AG08396 (cell line): ENCODE data around the gene TOP2B.
A peak's percentile ranks its signal among the peaks of the same experiment; 100 is the strongest.

Source experiments
- DNase-seq: peaks from one replicate; pipeline ENCODE4 v3.0.0; 2012; ENCODE audit warnings: low spot score, mixed read lengths

The TOP2B gene

DNA sequence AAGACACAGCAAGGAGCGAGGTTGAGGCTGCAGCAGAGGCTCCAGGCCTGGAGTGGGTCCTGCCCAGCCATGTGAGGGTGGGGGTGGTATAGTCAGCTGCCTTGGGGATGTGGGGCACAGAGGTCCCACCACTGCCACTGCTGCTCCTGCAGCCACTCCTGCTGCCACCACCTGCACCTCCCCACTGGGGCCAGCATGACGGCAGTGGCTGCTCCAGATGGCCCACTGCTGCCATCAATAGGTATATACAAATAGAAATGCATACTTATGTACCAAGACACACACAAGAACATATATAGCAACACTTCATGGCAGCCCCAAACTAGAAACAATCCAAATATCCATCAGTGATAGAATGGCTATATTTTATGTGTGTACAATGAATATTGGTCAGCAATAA lies 10.0 kb upstream of the TOP2B start:
- DNase-seq = no peak

DNA sequence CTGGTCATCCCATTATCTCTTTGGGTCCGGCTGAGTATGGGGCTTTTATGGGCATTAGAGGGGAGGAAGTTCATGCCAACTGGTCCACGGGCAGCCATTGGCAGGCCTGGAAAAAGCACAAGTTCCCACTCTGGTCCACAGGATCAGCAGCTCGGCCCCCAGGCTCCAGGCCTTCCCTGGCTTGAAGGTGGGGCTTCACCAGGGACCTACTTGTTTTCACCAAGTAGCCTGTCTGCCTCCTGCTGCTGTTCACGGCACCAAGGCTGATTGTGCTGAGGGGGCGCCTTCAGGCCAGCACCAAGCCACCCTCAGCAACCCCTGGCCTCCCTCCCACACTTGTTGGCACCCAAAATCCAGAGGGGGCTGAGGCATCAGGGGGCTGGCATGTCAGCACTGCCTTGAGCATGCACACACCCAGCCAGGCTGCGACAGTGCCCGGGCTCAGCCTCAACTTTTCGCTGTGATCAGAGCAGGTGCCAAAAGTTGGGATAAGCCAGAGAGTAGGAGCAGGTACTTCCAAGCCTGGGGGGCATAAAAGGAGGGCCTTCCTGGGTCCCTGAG lies 9.1 kb upstream of the TOP2B start:
- no peak for DNase-seq

DNA sequence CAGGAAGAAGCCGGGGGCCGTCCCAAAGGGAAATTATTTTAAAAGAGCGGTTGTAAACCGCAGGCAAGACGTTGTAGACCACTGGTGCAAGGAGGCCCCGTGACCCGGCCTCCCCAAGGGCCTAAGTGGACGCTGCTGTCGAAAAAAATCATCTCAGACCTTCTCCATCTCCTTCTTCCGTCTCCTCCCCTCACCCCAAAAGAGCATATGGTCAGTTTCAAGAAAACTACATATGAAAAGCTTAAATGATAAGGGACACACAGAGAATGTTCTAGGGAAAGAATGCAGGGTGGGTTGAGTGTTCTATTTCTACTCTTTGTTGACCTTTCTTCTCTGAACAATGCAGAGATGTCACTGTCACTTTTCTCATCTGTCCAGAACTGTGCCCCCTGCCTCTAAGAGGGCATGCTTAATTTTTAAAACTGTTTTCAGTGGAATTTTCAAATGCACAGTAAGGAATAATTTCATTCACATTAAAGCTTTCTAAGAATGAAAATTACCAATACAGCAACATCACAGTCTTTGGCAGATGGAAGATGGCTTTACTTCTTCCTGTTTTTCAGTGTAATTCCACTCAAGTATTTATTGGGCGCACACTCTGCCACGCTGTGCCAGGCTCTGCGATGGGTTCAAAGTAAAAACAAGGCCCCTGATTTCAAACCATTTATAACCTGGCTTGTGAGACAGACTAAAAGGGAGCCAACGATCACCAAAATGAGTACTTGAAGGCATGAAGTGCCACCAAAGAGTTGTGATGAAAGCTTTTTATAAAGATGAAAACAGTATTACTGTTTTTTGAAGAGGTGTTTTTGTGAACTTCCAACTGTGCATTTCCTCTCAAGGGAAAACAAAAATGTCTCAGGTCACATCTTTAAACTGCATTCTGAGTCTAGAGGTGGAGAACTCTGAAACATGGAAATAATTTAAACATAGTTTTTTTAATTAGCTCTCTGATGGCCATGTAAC lies 891 bp upstream of the TOP2B start:
- no peak for DNase-seq

DNA sequence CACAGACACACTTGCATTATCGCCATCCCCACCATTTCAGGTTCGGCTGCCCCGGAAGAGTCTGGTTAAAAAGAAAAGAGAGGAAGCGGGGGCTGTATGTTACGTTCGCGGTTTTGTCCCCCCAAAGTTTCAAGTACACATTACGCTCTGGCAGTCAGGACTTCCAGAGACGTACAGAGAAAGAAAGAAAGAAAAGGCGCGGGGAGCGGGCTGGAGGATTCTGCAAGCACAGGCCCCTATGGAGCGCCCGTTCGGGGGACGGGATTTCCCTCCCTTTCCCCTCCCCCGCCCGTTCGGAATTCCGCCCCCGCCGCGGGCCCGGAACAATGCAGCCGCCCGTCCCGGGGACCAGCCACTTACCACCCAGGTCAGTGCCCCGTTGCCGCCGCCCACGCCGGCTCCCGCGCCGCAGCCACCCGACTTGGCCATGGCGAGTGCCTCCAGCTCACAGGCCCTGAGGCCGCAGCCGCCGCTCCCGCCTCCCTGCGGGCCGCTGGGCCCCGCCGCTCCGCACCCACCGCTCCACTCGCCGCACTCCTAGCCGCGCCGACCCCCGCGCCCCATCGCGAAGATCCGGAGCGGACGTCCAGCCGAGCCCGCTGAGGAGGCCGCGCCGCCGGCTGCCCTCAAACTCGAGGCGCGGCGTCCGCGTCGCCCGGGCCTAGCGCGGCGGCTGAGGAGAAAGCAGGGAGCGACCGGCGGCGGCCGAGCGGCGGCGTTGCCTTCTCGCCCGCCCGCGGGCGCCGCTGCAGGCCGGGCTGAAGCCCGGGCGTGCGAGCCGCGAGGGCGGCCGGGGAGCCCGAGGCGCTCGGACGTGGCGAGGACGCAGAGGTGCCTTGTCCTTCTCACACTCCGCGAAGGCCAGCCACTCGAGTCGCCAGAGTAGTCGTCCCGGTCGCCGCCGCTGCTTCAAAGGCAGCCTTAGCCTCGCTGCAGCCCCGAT lies 567 bp downstream of the TOP2B start:
- peak; percentile 60 for DNase-seq

DNA sequence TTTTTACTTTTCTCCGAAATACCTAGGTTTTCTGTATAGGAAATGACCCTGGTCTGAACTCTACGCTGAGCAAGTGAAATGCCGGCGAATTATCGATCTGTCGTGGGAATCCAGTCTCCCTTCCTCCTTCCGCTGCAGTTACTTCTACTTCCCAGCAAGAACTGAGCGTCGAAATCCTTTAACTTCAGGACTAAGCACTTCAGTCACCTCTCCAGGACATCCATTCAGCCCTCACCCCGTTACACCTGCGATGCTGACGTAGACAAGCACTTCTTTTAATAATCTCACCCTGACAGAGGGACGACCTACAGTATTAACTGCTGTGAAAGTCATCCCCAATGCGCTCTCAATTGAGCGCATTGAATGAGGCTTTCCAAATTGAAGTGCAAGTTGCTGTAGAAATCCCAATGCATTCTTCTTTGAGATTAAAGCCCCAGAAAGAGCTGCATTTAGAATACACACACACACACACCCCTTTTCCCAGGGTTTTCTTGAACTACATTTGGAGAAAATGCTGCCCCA lies 1.3 kb downstream of the TOP2B start:
- DNase-seq = no peak

DNA sequence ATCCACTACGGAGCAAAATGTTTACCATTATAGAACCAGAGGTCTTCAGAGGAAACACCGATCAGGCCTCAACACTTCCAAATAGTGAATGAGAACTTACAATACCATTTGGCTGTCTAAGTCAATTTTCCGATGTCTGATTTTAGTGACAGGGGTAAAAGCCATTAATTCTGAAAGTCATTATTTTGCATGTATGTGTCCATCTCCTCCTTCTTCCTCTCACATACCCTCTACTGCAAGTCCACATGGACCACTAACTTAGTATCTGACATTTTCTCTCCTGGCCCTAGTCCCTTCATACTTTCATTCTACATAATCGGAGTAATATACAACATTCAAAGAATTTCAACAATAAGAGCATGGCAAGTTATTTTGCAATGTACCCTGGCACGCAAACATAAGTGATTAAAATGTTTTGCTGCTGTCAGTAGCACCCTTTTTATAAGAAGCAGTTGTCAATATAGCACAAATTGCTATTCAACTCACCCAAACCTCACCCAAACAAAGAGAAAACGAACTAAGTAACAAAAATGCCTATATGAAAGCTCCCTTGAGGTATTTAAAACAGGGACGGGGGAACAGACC lies 1.9 kb downstream of the TOP2B start:
- DNase-seq = no peak

DNA sequence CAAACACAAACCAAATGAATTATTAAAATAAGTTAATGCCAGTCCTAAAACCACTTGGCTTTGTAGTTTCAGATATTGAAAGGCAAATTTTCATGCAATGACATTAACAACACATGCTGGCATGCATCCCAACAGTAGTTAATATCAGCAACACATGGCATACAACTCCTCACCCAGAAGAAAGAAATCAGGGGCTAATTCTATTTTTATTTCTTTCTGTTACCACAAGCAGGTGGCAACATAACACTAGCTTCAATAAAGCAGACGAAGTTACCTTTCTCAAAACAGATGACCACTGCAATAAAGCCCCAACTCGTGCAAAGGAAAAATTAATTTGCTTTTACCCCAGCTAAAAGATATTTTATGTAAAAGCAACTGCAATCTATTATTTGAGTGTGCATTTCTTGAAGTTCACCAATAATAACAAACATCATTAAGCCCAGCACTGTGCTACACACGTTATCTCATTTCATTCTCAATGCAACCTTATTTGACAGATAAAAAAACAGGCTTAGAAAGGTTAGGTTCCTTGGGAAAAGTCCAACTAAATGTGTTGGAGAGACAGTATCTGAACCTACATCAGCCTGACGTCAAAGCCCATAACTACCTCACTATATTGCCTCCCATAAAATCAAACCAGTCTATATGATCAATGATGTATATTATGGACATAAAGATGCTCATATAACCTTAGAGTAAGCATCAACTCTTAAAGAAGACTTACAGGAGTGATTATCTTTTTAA lies 2.8 kb downstream of the TOP2B start:
- DNase-seq = no peak

DNA sequence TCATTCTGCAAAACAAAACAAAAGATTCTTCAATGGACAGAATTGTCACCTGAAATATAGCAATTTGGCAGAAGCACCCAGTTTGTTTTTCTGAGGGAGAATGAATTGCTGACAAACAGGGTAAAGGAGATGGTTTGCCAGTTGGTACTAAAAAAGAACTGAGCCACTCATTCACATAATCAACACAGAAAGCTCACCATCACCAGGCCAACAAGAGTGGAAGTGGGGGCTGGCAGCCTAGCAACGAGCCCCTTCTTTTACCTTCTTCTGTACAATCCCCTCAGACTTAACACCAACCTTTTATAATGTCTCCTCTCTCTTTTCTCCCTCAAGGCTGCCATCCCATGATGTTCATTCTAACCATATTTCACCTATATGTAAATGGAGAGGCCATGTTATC lies 5.9 kb downstream of the TOP2B start:
- DNase-seq = no peak

DNA sequence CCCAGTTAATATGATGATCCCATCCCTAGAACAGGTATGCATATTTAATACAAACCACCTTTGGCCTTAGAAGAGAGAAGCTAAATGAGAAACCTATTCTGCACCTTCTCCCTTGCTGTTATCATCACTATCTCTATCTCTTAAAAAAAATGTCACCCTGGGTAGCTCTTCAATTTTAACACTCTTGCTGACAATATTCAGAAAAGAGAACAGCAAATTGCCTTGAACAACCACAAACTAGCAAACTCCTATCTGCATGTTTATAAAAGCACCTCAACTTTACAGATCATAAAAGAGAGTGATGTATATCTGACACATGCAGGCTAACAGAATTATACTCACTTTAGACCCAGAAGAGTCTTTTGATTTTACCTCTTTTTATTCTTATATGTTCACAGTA lies 7.4 kb downstream of the TOP2B start:
- DNase-seq = no peak

DNA sequence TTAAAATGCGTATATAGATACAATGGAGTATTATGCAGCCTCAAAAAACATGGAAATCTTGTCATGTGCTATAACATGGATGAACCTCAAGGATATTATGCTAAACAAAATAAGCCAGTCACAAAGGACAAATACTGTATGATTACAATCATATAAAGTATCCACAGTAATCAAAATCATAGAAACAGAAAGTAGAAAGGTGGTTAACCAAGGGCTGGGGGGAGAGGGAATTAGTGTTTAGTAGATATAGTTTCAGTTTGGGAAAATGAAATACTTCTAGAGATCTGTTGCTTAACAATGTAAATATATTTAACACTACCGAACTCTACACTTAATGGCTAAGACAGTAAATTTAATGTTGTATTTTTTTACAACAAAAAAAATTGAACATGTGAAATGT lies 9.0 kb downstream of the TOP2B start:
- no peak for DNase-seq

DNA sequence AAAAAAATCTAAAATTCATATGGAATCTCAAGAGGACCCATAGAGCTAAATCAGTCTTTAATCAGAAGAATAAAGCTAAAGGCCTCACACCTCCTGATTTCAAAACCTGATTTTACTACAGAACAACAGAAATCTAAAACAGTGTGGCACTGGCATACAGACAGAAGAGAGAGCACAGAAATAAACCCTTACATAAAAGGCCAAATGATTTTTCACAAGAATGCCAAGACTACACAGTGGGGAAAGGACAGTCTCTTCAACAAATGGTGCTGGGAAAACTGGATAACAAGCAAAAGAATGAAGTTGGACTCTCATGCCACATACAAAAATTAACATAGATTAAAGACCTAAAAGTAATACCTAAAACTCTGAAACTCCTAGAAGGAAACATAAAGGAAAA lies 10.1 kb downstream of the TOP2B start:
- no peak for DNase-seq

DNA sequence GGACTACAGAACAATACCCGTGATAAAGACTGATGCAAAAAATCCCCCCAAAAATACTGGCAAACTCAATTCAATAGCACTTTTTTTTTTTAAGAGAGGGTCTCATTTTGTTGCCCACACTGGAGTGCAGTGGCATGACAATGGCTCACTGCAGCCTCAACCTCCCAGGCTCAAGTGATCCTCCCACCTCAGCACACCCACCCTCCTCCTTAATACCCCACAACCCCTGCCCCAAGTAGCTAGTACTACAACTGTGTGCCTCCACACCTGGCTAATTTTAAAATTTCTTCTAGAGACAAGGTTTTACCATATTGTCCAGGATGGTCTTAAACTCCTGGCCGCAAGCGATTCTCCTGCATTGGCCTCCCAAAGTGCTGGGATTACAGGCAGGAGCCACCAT lies 11.4 kb downstream of the TOP2B start:
- DNase-seq = no peak

DNA sequence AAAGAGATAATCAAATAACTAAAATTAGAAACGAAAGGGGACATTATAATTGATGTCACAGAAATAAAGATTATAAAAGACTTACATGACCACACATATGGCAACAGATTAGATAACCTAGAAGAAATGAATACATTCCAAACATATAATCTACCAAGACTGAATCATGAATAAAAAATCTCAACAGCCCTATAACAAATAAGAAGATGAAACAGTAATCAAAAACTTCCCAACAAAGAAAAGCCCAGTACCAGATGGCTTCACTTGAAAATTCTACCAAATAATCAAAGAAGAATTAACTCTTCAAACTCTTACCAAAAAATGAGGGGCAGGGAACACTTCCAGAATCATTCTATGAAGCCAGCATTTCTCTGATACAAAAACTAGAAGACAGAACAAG lies 11.8 kb downstream of the TOP2B start:
- DNase-seq = no peak

DNA sequence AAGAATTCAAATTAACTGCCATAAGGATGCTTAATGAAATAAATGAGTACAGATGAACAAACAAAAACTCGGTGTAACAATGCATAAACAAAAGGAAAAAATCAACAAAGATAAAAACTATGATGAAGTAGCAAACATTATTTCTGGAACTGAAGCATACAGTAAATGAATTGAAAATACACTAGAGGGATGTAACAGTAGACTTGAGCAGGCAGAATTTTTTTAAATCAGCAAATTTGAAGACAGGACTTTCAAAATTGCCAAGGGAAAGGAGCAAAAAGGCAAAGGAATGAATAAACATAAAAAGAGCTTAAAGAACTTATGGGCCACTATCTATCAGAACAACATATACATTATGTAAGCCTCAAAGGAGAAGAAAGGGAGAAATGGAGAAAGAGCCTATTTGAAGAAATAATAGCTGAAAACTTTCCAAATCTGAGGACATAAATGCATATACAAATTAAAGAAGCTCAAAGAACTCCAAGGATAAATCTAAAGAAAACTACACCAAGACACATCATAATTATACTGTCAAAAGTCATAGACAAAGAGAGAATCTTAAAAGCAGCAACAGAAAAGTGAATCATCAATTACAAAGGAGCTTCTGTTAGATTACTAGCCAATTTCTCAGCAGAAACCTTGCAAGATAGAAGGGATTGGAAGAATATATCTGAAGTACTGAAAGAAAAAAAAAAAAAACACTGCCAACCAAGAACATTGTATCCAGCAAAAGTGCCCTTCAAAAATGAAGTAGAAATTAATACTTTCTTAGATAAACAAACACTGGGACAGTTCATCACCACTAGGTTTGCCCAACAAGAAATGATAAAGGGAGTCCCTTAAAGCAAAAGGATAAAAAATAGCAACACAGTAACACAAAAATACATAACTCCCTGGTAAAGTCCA lies 15.5 kb downstream of the TOP2B start:
- DNase-seq = no peak

DNA sequence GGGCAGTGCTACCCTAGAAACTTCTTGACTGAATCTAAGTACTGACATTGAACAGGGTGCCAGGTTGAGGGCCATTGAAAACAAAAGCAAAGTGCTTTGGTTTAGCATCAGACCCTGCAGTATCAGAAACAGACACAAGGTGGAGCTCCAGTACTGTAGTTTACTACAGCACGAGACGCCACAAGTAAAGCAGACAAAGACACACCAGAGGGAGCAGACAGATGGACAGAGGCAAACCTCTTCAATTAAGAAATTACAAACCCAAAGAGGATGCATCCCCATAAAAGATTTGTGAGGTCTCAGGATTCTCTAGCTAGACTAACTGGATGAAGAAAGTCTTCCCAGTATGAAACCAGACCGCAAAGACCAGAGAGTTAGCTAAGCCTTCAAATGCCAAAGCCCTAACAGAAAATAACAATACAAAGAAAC lies 16.6 kb downstream of the TOP2B start:
- DNase-seq = peak; percentile 63

DNA sequence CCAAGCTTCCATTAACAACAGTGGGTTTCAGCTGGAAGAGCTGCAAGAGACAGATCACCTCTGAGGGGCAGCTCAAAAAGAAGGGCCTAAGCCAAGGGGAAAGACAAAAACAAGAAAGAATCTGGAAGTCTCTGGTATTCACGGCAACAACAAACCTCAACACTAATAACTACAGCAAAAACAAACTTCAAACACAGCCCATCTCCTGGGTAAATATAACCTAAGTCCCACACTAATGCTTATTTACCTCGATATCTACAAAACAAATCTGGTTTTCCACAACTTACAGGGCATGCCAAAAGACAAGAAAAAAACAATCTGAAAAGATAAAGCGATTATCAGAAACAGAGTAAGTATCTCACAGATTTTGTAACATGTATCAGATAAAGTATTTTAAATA lies 29.7 kb downstream of the TOP2B start:
- DNase-seq = no peak

DNA sequence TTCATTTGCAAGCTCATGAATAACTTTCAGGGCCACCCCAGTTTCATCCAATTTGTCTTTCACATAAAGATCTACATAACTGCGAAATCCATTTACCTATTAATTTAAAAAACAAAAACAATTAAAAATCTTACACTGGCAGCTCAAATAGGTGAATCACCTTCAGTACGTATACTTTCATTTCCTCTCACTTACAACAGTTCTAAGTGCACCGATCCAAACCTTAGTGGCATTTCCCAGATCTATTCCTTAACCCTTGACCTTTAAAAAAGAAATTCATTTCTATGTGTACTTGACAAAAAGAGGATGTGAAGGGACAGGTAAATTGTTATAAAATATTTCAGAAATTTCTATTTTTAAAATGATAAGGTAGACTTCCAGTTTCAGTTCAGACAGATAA lies 30.8 kb downstream of the TOP2B start:
- DNase-seq = no peak

DNA sequence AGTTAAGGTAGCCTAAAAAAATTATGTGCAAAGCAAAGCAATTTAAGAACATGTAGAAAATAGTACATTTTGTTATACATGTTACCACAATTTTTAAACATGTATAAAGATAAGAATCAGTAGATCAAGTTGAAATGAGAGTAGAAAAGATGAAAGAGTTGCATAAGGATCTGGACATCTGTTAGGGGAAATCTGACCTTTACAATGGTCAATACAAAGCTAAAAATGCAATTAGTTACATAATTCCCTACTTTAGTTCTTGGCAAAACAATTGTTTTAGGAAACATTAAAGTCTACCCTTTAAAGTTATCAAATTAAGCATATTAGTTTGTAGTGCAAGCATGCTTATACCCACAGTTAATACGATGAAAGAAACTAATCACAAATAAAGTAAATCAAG lies 32.7 kb downstream of the TOP2B start:
- DNase-seq = no peak

DNA sequence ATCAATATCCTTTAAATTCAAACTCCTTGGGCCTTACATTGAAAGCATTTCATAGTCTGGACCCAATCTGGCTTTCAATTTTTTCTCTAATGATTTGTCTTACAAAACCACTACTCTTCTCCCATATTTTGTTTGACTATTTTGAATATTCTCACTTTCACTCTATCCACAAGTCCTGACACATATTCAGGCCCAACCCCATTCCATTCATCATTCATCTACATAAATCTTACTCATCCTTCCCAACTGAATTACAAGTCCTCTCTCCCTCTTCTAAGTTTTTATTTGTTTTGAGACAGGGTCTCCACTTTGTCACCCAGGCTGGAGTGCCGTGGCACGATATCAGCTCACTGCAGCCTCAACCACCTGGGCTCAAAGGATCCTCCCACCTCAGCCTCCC lies 43.6 kb downstream of the TOP2B start:
- no peak for DNase-seq

DNA sequence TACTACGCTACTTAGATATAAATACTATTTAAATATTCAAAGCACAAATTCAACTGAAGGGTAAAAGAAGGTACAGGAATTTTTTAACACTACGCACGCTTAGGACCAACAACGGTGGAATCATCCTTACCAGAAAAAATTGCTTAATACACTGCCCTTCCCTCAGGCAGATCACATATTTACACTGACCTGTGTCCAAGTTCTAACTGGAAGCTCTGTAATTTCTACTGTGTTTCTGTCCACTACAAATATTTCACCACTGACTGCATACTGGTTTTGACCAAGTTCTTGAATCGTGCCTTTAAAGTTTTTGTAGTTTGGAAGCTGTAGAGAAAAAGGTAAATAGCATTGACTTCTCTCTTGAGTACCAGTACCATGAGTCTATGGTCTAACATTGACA lies 44.2 kb downstream of the TOP2B start:
- DNase-seq = no peak
